Stimulated activated CD4-positive, alpha-beta T cell treated with anti-CD3 and anti-CD28 coated beads, Interleukin-4, amount 100 ng/mL, for 24 hours (primary cell): Measurements from ENCODE around the gene CD44.
"Not testable (repeated sequence)": the region's sequence is repeated elsewhere in the genome, so short reads cannot be mapped to it uniquely, and the experiment has no call there.

Experiments
- DNase-seq: peaks from one replicate; pipeline ENCODE4 v3.0.0-alpha.2; 2020

CD44 gene

GRCh38 chr11:35138943-35139721 is at the start of gene CD44:
Gene CD44 (plus strand): TSS chr11:35139171. CDS start chr11:35139304, 133 bp downstream.
- DNase-seq, result peak; percentile 84

- DNase-seq, result no peak
These were observed 49.3 kb upstream of the CD44 start for GRCh38 chr11:35089666-35090065.

- DNase-seq, result no peak
These were observed 48.8 kb upstream of the CD44 start for GRCh38 chr11:35090125-35090524.

GRCh38 chr11:35090991-35091390 is 48.0 kb upstream of the CD44 start:
- not testable (repeated sequence) for DNase-seq

GRCh38 chr11:35096723-35097122 is 42.2 kb upstream of the CD44 start:
- no peak for DNase-seq

GRCh38 chr11:35097814-35098455 is 41.0 kb upstream of the CD44 start:
- no peak for DNase-seq

GRCh38 chr11:35098855-35099254 is 40.1 kb upstream of the CD44 start:
- DNase-seq, result no peak

GRCh38 chr11:35099278-35100012 is 39.5 kb upstream of the CD44 start:
- no peak for DNase-seq

- no peak for DNase-seq
These were observed 39.0 kb upstream of the CD44 start for GRCh38 chr11:35100013-35100383.

GRCh38 chr11:35101223-35101622 is 37.7 kb upstream of the CD44 start:
- DNase-seq, result no peak

GRCh38 chr11:35102267-35102666 is 36.7 kb upstream of the CD44 start:
- DNase-seq, result no peak

GRCh38 chr11:35103366-35104208 is 35.4 kb upstream of the CD44 start:
- no peak for DNase-seq

GRCh38 chr11:35104655-35105054 is 34.3 kb upstream of the CD44 start:
- no peak for DNase-seq

- DNase-seq, result no peak
These were observed 33.5 kb upstream of the CD44 start for GRCh38 chr11:35105319-35106079.

- no peak for DNase-seq
These were observed 32.4 kb upstream of the CD44 start for GRCh38 chr11:35106595-35106994.

- no peak for DNase-seq
These were observed 31.1 kb upstream of the CD44 start for GRCh38 chr11:35107861-35108260.

- DNase-seq, result not testable (repeated sequence)
These were observed 30.6 kb upstream of the CD44 start for GRCh38 chr11:35108336-35108735.

- no peak for DNase-seq
These were observed 29.9 kb upstream of the CD44 start for GRCh38 chr11:35109041-35109440.

GRCh38 chr11:35109827-35110226 is 29.1 kb upstream of the CD44 start:
- no peak for DNase-seq

- no peak for DNase-seq
These were observed 27.6 kb upstream of the CD44 start for GRCh38 chr11:35111161-35112055.
